T-helper 9 cell (primary cell): Measurements from ENCODE around the gene NCOR2.

ENCODE experiments used
- DNase-seq: peaks from one replicate; pipeline ENCODE4 v3.0.0-alpha.2; 2020

Gene NCOR2

GRCh38 chr12:124576061-124576650 lies 8.7 kb upstream of the NCOR2 start:
- DNase-seq, result no peak

GRCh38 chr12:124573839-124574786 lies 6.7 kb upstream of the NCOR2 start:
- DNase-seq, result no peak

- no peak for DNase-seq
These were observed 4.1 kb upstream of the NCOR2 start for GRCh38 chr12:124571556-124571955.

DNA sequence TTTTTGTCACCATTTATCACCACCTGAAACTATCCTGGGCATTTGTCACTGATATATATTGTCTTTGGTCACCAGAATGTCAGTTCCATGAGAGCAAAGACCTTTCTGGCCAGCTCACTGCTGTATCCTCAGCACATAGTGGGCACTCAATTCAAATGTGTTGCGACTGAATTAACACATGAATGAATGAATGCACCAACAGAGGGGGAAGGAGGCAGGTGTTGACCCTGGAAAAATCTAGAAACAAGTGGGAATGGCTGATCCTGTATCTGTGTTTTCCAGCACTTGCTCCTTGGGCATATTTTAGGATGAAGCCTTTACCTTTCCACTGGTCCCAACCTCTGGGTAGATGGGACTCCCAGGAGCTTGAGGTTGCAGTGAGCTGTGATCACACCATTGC lies 3.4 kb upstream of the NCOR2 start:
- no peak for DNase-seq

DNA sequence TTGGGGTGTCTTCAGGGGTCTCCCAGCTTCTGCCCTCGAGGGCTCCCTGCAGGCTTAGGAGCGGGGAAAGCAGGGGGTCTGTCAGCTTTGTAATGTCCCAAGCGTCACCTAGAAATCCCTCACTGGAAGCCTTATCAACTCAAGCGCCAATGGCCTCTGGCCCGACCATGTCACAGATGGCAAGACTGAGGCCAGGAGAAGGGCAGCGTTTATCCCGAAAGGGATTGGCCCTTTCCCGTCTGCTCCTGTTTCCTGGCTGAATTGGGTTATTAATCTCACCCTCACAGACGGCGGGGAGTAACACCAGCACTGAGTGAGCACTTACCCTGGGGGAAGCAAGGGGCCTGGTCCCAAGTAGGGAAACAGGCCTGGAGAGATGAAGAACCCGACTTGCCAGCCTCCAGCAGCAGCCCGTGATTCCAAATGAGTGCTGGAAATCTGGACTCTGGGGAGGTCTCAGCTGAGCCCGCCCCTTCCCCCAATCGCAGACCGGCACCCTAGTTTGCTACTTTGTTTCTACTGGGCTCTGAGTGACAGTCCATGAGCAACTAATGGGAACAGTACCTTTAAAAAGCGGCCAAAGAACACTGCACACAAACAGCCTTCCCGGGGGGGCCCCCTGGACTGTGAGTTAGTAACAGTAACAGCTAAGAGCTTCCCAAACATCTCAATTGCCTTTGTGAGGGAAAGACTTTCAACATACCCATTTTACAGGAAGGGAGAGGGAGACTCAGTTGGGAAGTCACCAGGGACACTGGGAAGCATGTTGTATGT lies 2.1 kb upstream of the NCOR2 start:
- no peak for DNase-seq

DNA sequence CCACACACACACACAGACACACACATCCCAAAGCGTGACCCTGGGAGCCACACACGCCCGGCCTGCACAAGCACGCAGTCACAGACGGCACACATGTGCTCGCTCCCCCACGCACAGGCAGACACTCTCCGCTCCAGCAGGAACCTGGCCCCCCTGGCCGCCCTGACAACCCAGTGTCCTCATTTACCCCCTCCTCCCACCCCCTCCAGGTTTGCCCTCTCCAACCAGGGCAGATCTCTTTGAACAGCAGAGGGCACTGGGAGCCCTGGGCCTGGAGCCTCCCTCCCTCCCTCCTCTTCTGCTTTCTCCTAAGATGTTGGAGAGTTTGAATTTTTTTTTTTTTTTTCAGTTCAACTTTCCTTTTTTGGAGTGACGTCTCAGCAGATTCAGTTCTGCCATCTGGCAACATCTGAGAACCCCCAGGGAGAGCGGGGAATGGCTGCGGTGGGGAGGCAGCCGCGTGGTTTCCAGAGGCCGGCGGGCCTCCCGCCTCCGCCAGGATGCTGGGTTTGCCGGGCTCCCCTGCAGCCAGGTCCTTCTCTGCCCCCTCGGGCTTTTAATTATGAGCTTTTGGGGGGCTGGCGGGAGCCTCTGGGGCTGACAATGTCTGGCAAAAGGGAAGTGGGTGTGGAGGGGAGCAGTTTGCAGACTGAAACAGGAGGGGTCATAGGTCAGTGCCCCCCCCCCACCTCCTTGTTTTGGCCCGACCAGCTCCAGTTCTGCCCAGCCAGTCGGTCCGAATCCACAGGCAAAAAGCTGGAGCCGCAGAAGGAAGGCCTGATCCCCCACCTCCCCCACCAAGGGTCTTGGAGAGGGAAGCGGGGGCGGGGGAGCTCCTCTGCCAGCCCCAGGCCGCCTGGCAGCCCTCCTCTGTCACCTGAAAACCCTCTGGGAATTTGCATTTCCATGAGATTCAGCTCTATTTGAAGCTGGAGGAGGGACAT lies 1.3 kb upstream of the NCOR2 start:
- DNase-seq, result no peak

GRCh38 chr12:124567673-124568373 lies 411 bp upstream of the NCOR2 start:
- DNase-seq, result peak; percentile 70

DNA sequence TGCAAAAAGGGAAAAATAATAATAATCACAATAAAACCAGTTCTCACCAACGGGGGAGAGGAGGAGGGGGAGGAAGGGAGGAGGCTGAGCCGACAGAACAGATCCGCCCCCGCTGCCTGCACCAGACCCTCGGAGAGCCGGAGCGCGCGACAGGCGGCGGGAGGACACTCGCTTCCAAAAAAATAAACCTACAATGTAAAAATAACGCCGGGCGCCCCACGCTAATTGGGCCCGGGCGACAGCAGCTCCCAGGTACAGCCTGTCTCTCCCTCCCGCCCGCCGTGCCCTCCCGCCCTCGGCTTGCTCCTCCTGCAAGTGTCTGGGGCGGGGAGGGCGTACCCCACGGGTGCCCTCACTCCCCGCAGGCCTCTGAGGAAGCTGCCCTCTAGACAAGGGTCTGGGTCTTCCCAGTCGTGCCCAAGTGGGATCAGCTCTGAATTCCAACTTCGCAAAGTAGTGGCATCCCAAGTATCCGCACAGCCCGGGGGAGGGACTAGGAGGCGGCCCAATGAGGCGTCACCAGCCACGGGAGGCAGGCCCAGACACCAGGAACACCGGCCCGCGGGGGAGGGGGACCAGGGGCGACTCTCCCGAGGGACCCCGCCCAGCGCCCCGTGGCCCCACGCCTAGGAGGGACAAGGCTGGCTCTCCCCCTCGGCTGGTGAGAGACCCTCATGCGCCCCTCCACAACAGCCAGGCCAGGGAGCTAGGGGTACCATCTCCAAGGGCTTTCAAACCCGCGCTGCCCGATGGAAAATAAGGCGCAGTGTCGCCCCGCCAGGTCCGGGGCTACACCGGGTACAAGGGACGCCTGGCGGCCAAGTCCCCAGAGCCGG lies 1.0 kb downstream of the NCOR2 start:
- DNase-seq, result peak; percentile 57

DNA sequence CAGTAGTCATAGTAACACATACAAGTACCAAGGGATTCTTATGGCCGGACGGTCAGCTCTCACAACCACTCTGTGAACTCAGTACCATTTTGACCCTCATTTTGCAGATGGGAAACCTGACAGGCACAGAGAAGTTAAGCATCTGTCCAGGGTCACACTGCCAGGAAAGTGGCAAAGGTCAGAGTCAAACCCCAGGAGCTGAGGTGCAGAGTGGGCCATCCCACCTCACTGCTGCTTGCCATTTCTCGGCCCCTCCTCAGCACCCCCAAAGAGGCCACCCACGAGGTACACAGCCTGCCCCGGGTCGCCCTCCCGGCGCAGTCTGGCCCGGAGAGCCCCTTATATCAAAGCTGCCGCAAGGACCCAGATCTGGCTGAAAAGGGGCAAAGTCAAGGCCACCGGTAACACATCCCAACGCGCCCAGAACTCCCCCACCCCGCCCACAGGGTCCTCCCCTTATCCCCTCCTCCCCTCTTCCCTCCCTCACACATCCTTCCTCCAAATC lies 1.7 kb downstream of the NCOR2 start:
- no peak for DNase-seq

GRCh38 chr12:124564971-124565491 lies 2.4 kb downstream of the NCOR2 start:
- DNase-seq, result no peak

DNA sequence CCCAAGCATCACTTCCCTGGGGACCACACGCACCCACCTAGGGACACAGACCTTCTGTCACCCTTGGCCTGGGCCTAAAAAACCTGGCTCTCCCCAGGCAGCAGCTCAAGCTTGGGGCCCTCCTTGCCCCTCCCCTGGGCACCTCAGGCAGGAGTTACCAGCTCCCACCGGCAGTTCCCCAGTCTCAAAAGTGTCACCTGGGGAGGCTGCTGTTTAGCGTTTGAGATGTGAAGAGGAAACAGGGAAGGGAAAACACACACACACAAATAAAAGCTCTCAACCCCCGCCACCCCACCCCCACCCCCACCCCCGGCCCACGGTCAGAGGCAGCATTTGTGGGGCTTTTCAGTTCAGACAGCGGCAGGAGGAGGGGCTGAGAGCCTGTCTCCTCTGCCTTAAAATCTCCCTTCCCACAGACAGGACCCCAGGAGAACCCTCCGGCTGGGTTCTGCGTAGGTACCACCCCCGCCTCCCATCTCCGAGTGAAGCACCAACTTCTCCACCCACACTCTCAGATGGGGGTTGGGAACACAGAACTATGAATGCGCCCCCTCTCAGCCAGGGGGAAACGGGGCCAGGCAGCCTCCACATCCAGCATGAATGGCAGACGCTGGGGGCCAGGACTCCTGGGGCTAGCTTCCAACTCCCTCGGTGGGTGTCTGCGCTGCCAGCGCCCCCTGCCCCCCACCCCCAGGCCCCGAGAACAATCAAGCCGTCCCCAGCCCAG lies 3.0 kb downstream of the NCOR2 start:
- no peak for DNase-seq

DNA sequence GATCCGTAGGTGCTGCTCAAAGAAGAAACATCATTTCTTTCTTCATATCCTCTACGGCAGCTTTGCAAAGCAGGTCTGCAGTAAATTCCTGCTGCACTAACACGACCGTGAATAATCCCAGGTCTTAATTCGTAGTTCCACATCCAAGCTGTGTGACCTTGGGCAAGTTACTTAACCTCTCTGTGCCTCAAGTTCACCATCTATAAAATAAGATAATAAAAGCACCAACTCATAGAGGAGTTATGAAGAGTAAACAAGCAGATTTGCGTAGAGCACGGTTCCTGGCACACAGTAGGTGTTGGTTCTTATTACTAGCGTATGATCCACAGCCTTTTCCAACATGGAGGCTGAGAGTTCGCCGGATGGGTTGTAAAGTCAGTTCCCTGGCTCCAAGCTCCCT lies 3.6 kb downstream of the NCOR2 start:
- DNase-seq, result no peak

DNA sequence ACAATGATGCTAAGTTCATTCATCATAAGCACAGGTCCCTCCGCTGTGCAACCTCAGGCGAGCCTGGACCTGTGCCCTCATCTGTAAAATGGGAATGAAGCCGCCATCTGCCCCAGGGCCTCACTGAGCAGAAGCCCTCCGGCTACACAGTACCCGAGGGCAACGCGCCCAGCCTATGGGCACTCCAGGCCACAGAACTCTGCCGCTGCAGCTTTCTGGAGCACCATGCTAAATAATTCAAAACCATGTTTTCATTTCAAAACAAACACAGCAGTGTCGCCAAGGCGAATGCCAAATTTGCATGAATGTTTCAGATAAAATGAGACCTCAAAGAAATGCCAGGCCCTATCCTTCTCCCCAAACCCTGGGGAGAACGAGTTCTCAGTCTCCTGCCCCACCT lies 4.0 kb downstream of the NCOR2 start:
- DNase-seq, result no peak

DNA sequence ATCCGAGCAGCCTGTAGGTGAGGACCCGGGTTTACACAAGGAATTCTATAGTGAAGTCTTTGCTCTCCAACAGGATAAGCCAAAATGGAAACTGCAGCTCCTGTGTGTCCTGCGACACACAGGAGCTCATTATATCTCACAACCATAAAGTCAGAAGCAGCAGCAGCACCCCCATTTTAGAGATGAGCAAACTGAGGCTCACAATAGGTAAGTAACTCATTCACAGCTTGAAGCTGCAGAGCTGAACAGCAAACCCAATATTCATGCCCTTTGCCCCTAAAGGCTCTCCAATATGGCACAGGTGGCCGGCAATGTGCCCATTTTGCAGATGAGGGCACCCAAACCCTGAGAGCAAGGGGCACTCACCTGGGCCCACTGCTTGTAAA lies 4.6 kb downstream of the NCOR2 start:
- no peak for DNase-seq

DNA sequence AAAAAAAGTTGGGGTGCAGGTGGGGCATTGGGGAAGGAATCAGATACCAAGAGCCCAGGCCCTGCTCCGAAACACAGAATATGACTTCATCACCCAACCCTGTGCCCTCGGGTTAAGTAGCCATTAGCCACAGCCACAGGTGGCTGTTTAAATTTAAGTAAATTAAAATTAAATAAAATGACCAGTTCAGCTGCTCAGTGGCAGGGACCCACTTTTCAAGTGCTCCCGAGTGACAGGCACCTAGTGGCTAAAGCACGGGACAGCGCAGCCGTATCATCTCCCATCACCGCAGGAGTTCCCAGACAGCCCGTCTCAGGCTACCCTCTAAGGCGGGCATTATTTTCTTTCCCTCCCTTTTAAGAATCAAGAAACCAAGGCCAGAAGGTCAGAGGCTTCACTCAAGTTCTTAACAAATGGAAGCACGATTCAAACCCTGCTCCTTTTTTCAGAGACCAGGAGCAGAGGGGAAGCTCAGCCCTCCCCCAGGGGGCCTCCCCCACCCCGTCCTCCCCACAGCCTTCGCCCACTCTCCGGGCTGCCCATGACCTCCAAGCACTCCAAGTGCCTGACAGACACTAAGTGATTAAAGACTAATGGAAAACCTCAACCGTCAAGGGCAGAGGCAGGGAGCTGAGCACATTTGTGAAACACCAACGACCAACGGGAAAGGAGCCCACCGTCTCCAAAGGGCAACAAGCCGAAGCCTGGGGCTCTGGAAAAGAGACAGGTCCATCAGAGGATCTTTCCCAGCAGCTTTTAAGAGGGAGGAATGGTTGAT lies 5.2 kb downstream of the NCOR2 start:
- no peak for DNase-seq

- DNase-seq, result no peak
These were observed 6.2 kb downstream of the NCOR2 start for GRCh38 chr12:124561231-124561630.

DNA sequence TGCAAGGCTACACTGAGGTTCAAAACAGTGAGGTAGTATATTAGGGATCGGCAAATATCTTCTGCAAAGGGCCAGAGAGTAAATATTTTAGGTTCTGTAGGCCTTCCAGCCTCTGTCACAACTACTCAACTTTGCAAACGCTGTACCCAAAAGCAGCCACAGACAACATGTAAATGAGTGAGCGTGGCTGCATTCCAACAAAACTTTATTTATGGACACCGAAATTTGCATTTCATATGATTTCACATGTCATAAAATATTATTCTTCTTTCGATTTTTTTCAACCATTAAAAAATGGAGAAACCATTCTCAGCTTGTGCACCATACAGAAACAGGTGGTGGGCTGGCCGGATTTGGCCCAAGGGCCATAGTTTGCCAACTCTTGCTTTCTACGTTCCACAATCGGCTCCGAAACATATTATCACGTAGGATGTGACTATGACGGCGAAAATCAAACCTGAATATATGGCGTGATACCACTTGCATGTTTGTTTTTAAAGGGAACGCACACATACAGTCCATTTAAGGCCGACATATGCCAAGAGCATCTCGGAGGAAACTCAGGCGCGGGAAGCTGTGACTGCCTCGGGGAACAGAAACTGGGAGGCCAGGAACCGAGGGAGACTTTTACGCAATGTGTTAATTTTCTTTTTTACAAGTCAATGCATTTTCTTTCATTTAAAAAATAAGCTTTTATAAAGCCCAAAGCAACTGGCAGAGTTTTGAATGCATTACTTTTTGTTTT lies 7.1 kb downstream of the NCOR2 start:
- DNase-seq, result no peak
